Coronary artery (tissue), 2 donors: ENCODE measurements around the gene SATB1.

Source experiments
- DNase-seq: peaks from one replicate; pipeline ENCODE4 v3.0.0-alpha.2; 2017; ENCODE audit warnings: low spot score
- H3K27ac ChIP-seq, 2 donors: fragments of 200-600 bp; sonication (generic); one replicate each; pipeline ENCODE4 v1.5.1; 2016 to 2019
- H3K4me3 ChIP-seq: fragments of 200-600 bp; sonication (generic); 2 replicates; pipeline ENCODE4 v1.5.1; 2016; ENCODE audit warnings: mild to moderate bottlenecking, moderate library complexity
- TF ChIP-seq, protein P1 (sequence below): fragments of 200-600 bp; sonication (generic); IDR thresholded peaks from one replicate; pipeline ENCODE4 v1.5.1; 2019; ENCODE audit warnings: antibody characterized with exemption

Gene SATB1

DNA sequence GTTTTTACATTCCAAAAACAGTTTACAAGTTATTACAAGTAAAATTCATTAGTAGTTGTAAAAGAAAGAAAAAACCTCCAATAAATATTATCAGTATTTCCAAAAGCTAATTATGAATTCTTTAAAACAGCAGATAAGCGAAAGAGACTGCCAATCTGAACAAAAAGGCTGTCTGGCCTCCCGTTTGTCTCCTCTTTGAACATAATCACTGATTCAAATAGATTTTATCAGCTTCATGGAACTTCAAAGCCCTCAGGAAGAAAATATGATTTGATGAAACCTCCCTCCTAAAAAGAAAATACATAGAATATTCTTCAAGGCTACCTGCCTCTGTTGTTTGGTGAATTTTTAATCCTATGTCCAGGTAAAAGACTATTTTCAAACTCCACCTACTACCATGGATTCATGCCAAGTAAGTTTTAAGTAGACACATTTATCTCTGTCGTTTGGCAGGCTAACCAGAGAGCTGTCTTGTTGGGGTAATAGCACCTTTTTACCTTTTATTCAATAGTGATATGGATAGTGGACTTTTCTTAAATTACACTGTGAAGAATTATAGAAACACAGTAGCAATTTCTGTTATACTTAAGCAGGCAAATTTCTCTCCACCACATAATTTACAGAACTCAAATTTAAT is 35.0 kb downstream of the SATB1 start:
- Histone ChIP-seq H3K27ac (no peak overlapping the region), H3K4me3 (no peak overlapping the region)
- no peak for DNase-seq
- TF ChIP-seq, protein P1, sequence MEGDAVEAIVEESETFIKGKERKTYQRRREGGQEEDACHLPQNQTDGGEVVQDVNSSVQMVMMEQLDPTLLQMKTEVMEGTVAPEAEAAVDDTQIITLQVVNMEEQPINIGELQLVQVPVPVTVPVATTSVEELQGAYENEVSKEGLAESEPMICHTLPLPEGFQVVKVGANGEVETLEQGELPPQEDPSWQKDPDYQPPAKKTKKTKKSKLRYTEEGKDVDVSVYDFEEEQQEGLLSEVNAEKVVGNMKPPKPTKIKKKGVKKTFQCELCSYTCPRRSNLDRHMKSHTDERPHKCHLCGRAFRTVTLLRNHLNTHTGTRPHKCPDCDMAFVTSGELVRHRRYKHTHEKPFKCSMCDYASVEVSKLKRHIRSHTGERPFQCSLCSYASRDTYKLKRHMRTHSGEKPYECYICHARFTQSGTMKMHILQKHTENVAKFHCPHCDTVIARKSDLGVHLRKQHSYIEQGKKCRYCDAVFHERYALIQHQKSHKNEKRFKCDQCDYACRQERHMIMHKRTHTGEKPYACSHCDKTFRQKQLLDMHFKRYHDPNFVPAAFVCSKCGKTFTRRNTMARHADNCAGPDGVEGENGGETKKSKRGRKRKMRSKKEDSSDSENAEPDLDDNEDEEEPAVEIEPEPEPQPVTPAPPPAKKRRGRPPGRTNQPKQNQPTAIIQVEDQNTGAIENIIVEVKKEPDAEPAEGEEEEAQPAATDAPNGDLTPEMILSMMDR, result no peak

DNA sequence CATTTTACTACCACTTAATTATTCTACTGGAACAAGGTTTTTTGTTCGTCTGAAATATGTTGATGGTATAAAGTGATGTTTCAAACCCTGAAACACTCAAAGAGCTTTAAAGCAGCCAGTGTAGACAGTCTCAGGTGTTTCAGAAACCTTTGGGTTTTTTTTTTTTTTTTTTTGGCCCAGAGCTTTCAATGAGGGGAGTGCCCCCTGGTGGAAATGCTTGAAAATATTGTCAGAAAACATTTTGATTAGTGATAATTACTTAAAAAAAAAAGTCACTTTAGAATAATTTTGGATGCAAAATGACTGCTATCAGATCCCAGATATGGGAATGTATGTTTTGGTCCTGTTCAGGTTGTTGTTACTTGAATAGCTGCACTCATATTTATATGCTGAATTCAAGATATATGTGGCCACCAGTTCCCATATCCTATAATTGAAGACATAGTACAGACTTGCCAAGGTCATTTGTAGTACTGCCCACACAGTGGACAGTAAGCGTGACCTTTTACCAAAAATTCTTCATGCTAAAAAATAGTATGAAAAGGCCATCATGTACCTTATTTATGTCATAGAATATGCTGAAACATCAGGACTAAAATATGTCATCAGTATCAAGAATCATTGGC is 35.9 kb downstream of the SATB1 start:
- TF ChIP-seq, protein P1, result no peak
- no peak overlapping the region for H3K4me3 ChIP-seq
- no peak overlapping the region for H3K27ac ChIP-seq
- DNase-seq, result no peak

DNA sequence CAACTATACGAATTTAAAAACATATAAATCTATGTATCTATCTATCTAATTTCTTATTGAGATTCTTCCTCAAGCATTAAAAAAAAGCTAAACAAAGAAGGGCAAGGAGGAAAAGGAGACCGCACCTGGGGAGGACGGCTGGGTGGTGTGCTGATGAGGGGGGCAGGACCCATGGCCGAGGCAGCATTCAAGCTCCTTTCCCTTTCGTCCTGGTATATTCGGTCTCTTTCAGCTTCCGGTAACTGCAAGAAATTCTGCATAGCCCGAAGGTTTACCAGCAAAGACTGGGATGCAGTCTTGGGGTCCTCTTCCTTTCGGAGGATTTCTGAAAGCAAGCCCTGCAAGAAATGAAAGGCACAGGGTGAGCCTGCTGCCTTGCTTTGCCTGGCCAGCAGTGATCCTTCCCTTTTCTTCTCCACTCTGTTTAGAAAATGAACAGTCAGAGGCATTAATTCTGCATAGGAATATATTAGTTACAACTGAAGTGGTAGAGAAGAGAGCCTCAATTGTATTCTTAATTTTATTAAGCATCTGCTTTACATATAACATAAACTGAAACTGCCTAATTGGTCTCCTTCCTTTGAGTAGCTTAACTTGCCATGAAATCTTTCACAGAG is 38.8 kb downstream of the SATB1 start:
- DNase-seq, result no peak
- Histone ChIP-seq H3K27ac (no peak overlapping the region), H3K4me3 (no peak overlapping the region)
- TF ChIP-seq, protein P1, result no peak

DNA sequence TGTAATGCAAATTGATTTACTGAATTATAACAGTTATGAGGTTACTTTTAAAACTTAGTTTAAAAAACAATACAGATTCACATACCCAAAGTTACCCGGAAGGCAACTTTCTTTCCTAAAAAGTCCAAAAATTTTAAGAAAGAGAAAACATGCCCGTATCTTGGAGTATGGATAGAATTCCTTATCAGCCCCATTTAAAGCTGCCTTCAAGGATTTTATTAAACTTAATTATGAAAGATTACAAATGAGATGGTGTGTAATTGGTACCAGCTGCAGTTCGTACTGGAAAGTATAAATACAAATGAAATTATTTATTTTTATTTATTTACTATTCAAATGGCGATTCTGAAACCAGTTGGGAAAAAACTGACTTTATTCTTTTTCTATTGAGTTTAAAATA is 39.4 kb downstream of the SATB1 start:
- Histone ChIP-seq H3K4me3 (no peak overlapping the region), H3K27ac (no peak overlapping the region)
- TF ChIP-seq, protein P1, result no peak
- DNase-seq, result no peak

DNA sequence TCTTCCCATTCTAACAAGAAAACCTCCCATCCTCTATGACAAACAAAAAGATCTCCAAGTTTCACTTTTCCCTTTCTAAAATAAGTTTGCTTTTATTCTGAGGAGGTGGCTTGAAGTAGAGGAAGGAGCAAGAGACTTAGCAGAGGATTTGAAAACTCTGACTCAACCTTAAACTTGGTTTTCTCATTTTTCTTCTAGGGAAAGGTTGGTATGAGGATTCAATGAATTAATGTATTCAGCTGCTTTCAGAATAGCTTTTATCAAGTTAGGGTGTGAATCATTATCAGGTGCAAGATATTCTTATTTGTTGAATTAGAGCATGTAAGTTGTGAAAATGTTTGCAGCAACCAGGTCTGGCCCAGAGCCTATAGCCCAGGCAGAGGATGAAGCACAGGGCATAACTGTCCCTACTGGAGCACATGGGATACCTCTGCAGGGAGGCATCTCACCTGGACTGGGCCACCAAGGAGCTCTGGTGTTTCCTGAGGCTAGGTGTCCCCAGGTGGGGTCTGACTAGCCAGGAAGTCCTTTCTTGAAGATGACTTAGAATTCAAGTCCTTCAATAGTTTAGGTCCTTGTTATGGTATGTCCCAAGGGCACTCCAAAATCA is 42.3 kb downstream of the SATB1 start:
- TF ChIP-seq, protein P1, result no peak
- no peak for DNase-seq
- no peak overlapping the region for H3K4me3 ChIP-seq
- H3K27ac ChIP-seq, result no peak overlapping the region

DNA sequence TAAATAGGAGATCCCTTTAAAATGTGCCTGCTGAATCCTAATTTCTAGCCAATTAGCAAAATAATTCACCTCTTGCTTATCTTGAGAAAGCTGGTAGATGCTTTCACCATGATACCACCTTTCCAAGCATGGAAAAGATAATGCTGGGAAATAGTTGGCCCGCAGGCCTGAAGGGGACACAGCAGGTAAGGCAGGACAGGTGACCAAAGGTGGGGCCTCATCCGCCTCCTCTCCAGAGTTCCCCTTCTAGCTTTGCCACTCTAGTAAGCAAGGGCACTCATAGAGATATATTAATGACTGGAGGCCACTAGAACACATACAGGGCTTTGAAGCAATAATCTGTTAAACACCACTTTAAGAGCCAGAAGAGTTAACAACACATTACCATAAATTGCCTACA is 45.5 kb downstream of the SATB1 start:
- Histone ChIP-seq H3K27ac (no peak overlapping the region), H3K4me3 (no peak overlapping the region)
- DNase-seq, result no peak
- TF ChIP-seq, protein P1, result no peak
